Neural cell (in vitro differentiated cells): Measurements from ENCODE around the gene SULF2. TPM values are rescaled to one million over a fixed set of nuclear protein-coding genes. Genes with fewer than 3 reads are reported as not detected.

ENCODE experiments used
- H2AFZ ChIP-seq: fragments of 200-600, 300-800 bp; sonication (generic), shearing (Covaris generic); 2 replicates; pipeline ENCODE4 v1.6.0; 2014; ENCODE audit warnings: low read depth, mild to moderate bottlenecking, antibody characterized with exemption, low read length, moderate library complexity
- H3F3A ChIP-seq: fragments of 200-600 bp; shearing (Covaris generic); 2 replicates; pipeline ENCODE4 v1.6.1; 2016; ENCODE audit warnings: mild to moderate bottlenecking, moderate library complexity, mixed read lengths, antibody characterized with exemption, low read length; ENCODE audit not compliant: insufficient read depth, poor library complexity, severe bottlenecking
- H3K27ac ChIP-seq: fragments of 200-600, 300-800 bp; sonication (generic), shearing (Covaris generic); 2 replicates; pipeline ENCODE4 v1.5.1; 2014; ENCODE audit warnings: mild to moderate bottlenecking, low read length, moderate library complexity
- H3K27me3 ChIP-seq: fragments of 300-800, 200-600 bp; sonication (generic), shearing (Covaris generic); 2 replicates; pipeline ENCODE4 v1.6.0; 2014; ENCODE audit warnings: mild to moderate bottlenecking, low read depth, low read length, moderate library complexity; ENCODE audit not compliant: insufficient read depth
- H3K36me3 ChIP-seq: fragments of 300-800, 200-600 bp; sonication (generic), shearing (Covaris generic); 2 replicates; pipeline ENCODE4 v1.5.1; 2014; ENCODE audit warnings: mild to moderate bottlenecking, antibody characterized with exemption, low read length, moderate library complexity; ENCODE audit not compliant: insufficient read depth
- H3K4me2 ChIP-seq: fragments of 300-800, 200-600 bp; sonication (generic), shearing (Covaris generic); 2 replicates; pipeline ENCODE4 v1.6.0; 2014; ENCODE audit warnings: mild to moderate bottlenecking, low read length
- H3K4me3 ChIP-seq: fragments of 300-800, 200-600 bp; sonication (generic), shearing (Covaris generic); 2 replicates; pipeline ENCODE4 v1.5.1; 2014; ENCODE audit warnings: mild to moderate bottlenecking, low read length, moderate library complexity
- H3K79me2 ChIP-seq: fragments of 200-600 bp; shearing (Covaris generic); replicated peaks from 2 replicates; pipeline ENCODE4 v1.6.0; 2014; ENCODE audit warnings: mild to moderate bottlenecking, low read length, moderate library complexity; ENCODE audit not compliant: insufficient read depth
- H3K9ac ChIP-seq: fragments of 300-800, 200-600 bp; sonication (generic), shearing (Covaris generic); 2 replicates; pipeline ENCODE4 v1.6.1; 2016; ENCODE audit warnings: mild to moderate bottlenecking, low read length, mixed read lengths
- H3K9me2 ChIP-seq: fragments of 200-600 bp; shearing (Covaris generic); 2 replicates; pipeline ENCODE4 v1.6.1; 2016; ENCODE audit warnings: mild to moderate bottlenecking, low read length, mixed read lengths; ENCODE audit not compliant: insufficient read depth
- H3K9me3 ChIP-seq: fragments of 200-600, 300-800 bp; sonication (generic), shearing (Covaris generic); 2 replicates; pipeline ENCODE4 v1.6.1; 2016; ENCODE audit warnings: mild to moderate bottlenecking, mixed run types, low read length, moderate library complexity, mixed read lengths
- H4K20me1 ChIP-seq: fragments of 200-600 bp; shearing (Covaris generic); 2 replicates; pipeline ENCODE4 v1.6.1; 2016; ENCODE audit warnings: mild to moderate bottlenecking, mixed run types; ENCODE audit not compliant: insufficient read depth
- CTCF ChIP-seq: fragments of 450-650 bp; IDR thresholded peaks from 2 replicates; pipeline ENCODE4 v1.5.1; 2014; ENCODE audit warnings: antibody characterized with exemption, mild to moderate bottlenecking, moderate library complexity; ENCODE audit not compliant: poor library complexity, severe bottlenecking
- EP300 ChIP-seq: fragments of 450-650 bp; conservative IDR thresholded peaks from 2 replicates; pipeline ENCODE4 v1.6.1; 2014; ENCODE audit warnings: antibody characterized with exemption, mild to moderate bottlenecking, moderate library complexity; ENCODE audit not compliant: poor library complexity, severe bottlenecking
- EZH2 ChIP-seq: fragments of 200-600, 300-800 bp; shearing (Covaris generic), sonication (generic); IDR thresholded peaks from 2 replicates; pipeline ENCODE4 v1.6.1; 2014; ENCODE audit warnings: antibody characterized with exemption, low read length, borderline replicate concordance, mild to moderate bottlenecking; ENCODE audit not compliant: insufficient read depth, poor library complexity, severe bottlenecking
- MXI1 ChIP-seq: fragments of 450-650 bp; conservative IDR thresholded peaks from 2 replicates; pipeline ENCODE4 v1.6.1; 2014; ENCODE audit warnings: antibody characterized with exemption, mild to moderate bottlenecking; ENCODE audit not compliant: poor library complexity, severe bottlenecking
- POLR2AphosphoS5 ChIP-seq: IDR thresholded peaks from 2 replicates; pipeline ENCODE4 v1.6.1; 2012
- RAD21 ChIP-seq: fragments of 450-650 bp; conservative IDR thresholded peaks from 2 replicates; pipeline ENCODE4 v1.6.1; 2014; ENCODE audit warnings: antibody characterized with exemption, mild to moderate bottlenecking, moderate library complexity
- REST ChIP-seq: IDR thresholded peaks from 2 replicates; pipeline ENCODE4 v1.6.1; 2012; ENCODE audit warnings: borderline replicate concordance
- SMC3 ChIP-seq: fragments of 450-650 bp; conservative IDR thresholded peaks from 2 replicates; pipeline ENCODE4 v1.6.1; 2014; ENCODE audit warnings: antibody characterized with exemption, mild to moderate bottlenecking, moderate library complexity; ENCODE audit not compliant: poor library complexity
- TAF1 ChIP-seq: IDR thresholded peaks from 2 replicates; pipeline ENCODE4 v1.6.1; 2012; ENCODE audit warnings: low read depth
- polyA plus RNA-seq: library from polyadenylated mRNA; depleted of rRNA; stranded (reverse); fragments of >200 nt; gene quantifications from 2 replicates; pipeline ENCODE4 v1.2.3, GENCODE V29; 2014

The SULF2 gene
- polyA plus RNA-seq, 1 donor from 2014 or later, result 30.0 TPM

GRCh38 chr20:47670913-47671312, 114.4 kb downstream of the SULF2 start:
- H3K4me3 ChIP-seq, result no peak overlapping the region
- H3K9ac ChIP-seq, result no peak overlapping the region
- no peaks in the 10 kb centered on the region for H3K9me2 ChIP-seq
- H3K27me3 ChIP-seq, result no peaks in the 10 kb centered on the region
- no peak overlapping the region for H2AFZ ChIP-seq
- TF ChIP-seq EP300 (no peak), MXI1 (no peak), RAD21 (no peak), REST (no peak), TAF1 (no peak), EZH2 (no peak), POLR2AphosphoS5 (no peak), CTCF (no peak), SMC3 (no peak)
- H3F3A ChIP-seq, result no peaks in the 10 kb centered on the region
- no peaks in the 10 kb centered on the region for H3K36me3 ChIP-seq
- H3K79me2 ChIP-seq, result no peaks in the 10 kb centered on the region
- H3K9me3 ChIP-seq, result no peaks in the 10 kb centered on the region
- H4K20me1 ChIP-seq, result no peaks in the 10 kb centered on the region
- H3K4me2 ChIP-seq, result no peak overlapping the region
- H3K27ac ChIP-seq, result no peak overlapping the region

GRCh38 chr20:47669927-47670890, 115.1 kb downstream of the SULF2 start:
- H3K79me2 ChIP-seq, result no peaks in the 10 kb centered on the region
- H3K27ac ChIP-seq, result no peak overlapping the region
- TF ChIP-seq EZH2, result no peak
- TF ChIP-seq MXI1, result no peak
- TF ChIP-seq POLR2AphosphoS5, result no peak
- H3K9me3 ChIP-seq, result no peaks in the 10 kb centered on the region
- no peaks in the 10 kb centered on the region for H3K36me3 ChIP-seq
- H3K4me3 ChIP-seq, result no peak overlapping the region
- H3K9me2 ChIP-seq, result no peaks in the 10 kb centered on the region
- H4K20me1 ChIP-seq, result no peaks in the 10 kb centered on the region
- H2AFZ ChIP-seq, result no peak overlapping the region
- H3K4me2 ChIP-seq, result no peak overlapping the region
- no peak overlapping the region for H3K9ac ChIP-seq
- no peaks in the 10 kb centered on the region for H3F3A ChIP-seq
- no peaks in the 10 kb centered on the region for H3K27me3 ChIP-seq
